IPS-20b (cell line): Measurements from ENCODE around the gene ANKRD31.

Source experiments
- H3K27ac ChIP-seq: one replicate; pipeline ENCODE4 v1.5.1; 2013; ENCODE audit warnings: low read length
- H3K27me3 ChIP-seq: 2 replicates; pipeline ENCODE4 v1.6.1; 2013; ENCODE audit warnings: mild to moderate bottlenecking, low read length, inconsistent platforms; ENCODE audit not compliant: insufficient read depth
- H3K36me3 ChIP-seq: 2 replicates; pipeline ENCODE4 v1.6.1; 2013; ENCODE audit warnings: low read depth, mild to moderate bottlenecking, inconsistent platforms, low read length, moderate library complexity; ENCODE audit not compliant: insufficient read depth
- H3K4me1 ChIP-seq: 2 replicates; pipeline ENCODE4 v1.6.1; 2013; ENCODE audit warnings: mild to moderate bottlenecking, control low read depth, inconsistent platforms, low read length, moderate library complexity; ENCODE audit not compliant: insufficient read depth
- H3K4me3 ChIP-seq: 2 replicates; pipeline ENCODE4 v1.5.1; 2013; ENCODE audit warnings: mild to moderate bottlenecking, low read length, inconsistent platforms
- H3K9ac ChIP-seq: 2 replicates; pipeline ENCODE4 v1.6.1; 2013; ENCODE audit warnings: low read depth, mild to moderate bottlenecking, inconsistent platforms, low read length, moderate library complexity
- H3K9me3 ChIP-seq: 2 replicates; pipeline ENCODE4 v1.6.1; 2013; ENCODE audit warnings: mild to moderate bottlenecking, low read depth, low read length, inconsistent platforms; ENCODE audit not compliant: insufficient read depth

Gene ANKRD31

GRCh38 chr5:75044406-75044805 lies 192.3 kb downstream of the ANKRD31 start:
- Histone ChIP-seq H3K9ac (no peak overlapping the region), H3K4me3 (no peak overlapping the region), H3K27me3 (no peaks in the 10 kb centered on the region), H3K9me3 (no peaks in the 10 kb centered on the region), H3K4me1 (peaks cover 1% of the 10 kb centered on the region; the same call in 1 of the 2 replicates), H3K36me3 (peaks cover 33% of the 10 kb centered on the region; the same call in 1 of the 2 replicates), H3K27ac (no peak overlapping the region)

- Histone ChIP-seq H3K9ac (no peak overlapping the region), H3K36me3 (peaks cover 33% of the 10 kb centered on the region; the same call in 1 of the 2 replicates), H3K27me3 (no peaks in the 10 kb centered on the region), H3K27ac (no peak overlapping the region), H3K4me1 (no peaks in the 10 kb centered on the region), H3K9me3 (no peaks in the 10 kb centered on the region), H3K4me3 (no peak overlapping the region)
These were observed 192.9 kb downstream of the ANKRD31 start for GRCh38 chr5:75043633-75044264.

GRCh38 chr5:75042522-75042921 lies 194.2 kb downstream of the ANKRD31 start:
- Histone ChIP-seq H3K4me3 (no peak overlapping the region), H3K9ac (no peak overlapping the region), H3K27me3 (no peaks in the 10 kb centered on the region), H3K9me3 (no peaks in the 10 kb centered on the region), H3K4me1 (no peaks in the 10 kb centered on the region), H3K27ac (no peak overlapping the region), H3K36me3 (peaks cover 33% of the 10 kb centered on the region; the same call in 1 of the 2 replicates)

GRCh38 chr5:75040973-75041372 lies 195.7 kb downstream of the ANKRD31 start:
- no peaks in the 10 kb centered on the region for H3K9me3 ChIP-seq
- H3K36me3 ChIP-seq, result peaks cover 26% of the 10 kb centered on the region; the same call in 1 of the 2 replicates
- no peak overlapping the region for H3K27ac ChIP-seq
- no peaks in the 10 kb centered on the region for H3K27me3 ChIP-seq
- H3K9ac ChIP-seq, result no peak overlapping the region
- no peak overlapping the region for H3K4me3 ChIP-seq
- H3K4me1 ChIP-seq, result no peaks in the 10 kb centered on the region

- no peaks in the 10 kb centered on the region for H3K9me3 ChIP-seq
- H3K36me3 ChIP-seq, result no peaks in the 10 kb centered on the region; the same call in 1 of the 2 replicates
- no peak overlapping the region for H3K27ac ChIP-seq
- no peaks in the 10 kb centered on the region for H3K27me3 ChIP-seq
- no peak overlapping the region for H3K9ac ChIP-seq
- no peaks in the 10 kb centered on the region for H3K4me1 ChIP-seq
- H3K4me3 ChIP-seq, result no peak overlapping the region
These were observed 199.6 kb downstream of the ANKRD31 start for GRCh38 chr5:75037106-75037505.

DNA sequence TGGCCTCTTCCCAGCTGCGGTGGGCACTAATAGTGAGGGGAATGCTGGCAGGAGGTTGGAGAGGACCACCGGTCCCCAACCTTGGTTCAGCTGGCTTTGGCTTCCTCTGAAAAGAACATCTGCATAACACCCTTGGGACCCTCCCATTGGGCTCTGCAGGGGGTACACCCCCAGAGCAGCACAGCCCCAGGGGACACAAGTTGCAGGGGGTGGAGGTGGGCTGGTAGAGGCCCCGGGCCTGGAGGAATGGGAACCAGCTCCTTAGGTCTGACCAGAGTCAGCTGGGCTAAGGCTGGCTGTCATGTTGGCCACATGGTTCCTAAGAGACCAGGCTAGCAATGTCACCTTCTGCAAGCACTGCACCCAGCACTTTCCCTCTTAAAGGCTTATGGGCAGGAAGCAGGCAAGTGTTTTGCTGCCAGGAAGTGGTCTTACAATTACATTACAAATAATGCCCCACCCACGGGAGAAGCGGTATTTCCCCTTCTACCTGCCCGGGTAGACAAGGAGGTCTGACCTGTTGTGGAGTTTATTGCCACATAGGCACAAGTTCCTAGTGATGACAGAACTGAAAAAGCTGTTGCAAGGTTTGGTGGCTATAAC lies 202.4 kb downstream of the ANKRD31 start:
- no peak overlapping the region for H3K27ac ChIP-seq
- no peaks in the 10 kb centered on the region for H3K27me3 ChIP-seq
- H3K9ac ChIP-seq, result no peak overlapping the region
- H3K4me3 ChIP-seq, result no peak overlapping the region
- H3K9me3 ChIP-seq, result no peaks in the 10 kb centered on the region
- H3K36me3 ChIP-seq, result no peaks in the 10 kb centered on the region
- H3K4me1 ChIP-seq, result no peaks in the 10 kb centered on the region

GRCh38 chr5:75031366-75031765 lies 205.3 kb downstream of the ANKRD31 start:
- Histone ChIP-seq H3K27me3 (no peaks in the 10 kb centered on the region), H3K9ac (no peak overlapping the region), H3K9me3 (no peaks in the 10 kb centered on the region), H3K4me1 (no peaks in the 10 kb centered on the region), H3K4me3 (no peak overlapping the region), H3K27ac (no peak overlapping the region), H3K36me3 (no peaks in the 10 kb centered on the region)

GRCh38 chr5:75028090-75028489 lies 208.6 kb downstream of the ANKRD31 start:
- no peak overlapping the region for H3K4me3 ChIP-seq
- no peak overlapping the region for H3K9ac ChIP-seq
- H3K27me3 ChIP-seq, result no peaks in the 10 kb centered on the region
- H3K36me3 ChIP-seq, result no peaks in the 10 kb centered on the region
- H3K4me1 ChIP-seq, result no peaks in the 10 kb centered on the region
- H3K9me3 ChIP-seq, result no peaks in the 10 kb centered on the region
- no peak overlapping the region for H3K27ac ChIP-seq

DNA sequence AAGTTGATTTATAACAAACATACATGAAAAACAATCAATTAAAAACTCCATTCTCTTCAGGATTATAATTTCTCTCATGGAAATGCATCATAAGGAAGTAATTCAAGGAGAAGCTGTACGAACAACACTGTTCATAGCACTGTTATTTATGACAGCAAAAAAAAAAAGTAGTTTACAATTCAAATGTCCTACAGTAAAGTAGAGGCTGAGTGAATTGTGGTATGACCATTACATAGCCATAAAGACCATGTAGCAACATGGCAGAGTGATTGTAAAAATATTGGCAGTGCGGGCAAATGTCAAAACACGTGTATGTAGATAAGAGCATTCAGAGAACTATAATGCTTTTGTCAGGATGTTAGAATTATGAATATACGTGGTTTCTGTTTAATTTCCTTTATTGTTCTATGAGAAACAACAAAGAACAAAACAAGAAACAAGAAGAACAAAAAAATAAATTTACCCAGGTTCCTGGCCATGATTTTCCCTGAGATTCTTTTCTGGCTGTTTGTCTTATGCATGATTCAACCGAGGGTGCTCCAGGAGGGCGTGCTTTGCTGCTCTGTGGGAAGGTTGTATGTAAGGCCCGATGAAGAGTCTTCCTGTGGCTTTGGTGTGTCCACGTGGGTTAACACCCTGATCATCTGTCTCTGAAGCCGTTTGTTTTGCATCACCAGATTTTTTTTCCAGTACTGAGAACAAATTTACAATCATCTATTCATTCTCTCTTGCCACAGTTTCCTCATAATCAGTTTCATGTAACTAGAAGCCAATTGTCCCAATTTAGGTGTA lies 213.1 kb downstream of the ANKRD31 start:
- H3K9ac ChIP-seq, result no peak overlapping the region
- H3K27me3 ChIP-seq, result no peaks in the 10 kb centered on the region
- H3K36me3 ChIP-seq, result no peaks in the 10 kb centered on the region
- no peak overlapping the region for H3K4me3 ChIP-seq
- no peaks in the 10 kb centered on the region for H3K9me3 ChIP-seq
- 0 out of 2 replicates have a peak, but pooled peaks cover 4% of the 10 kb centered on the region for H3K4me1 ChIP-seq
- no peak overlapping the region for H3K27ac ChIP-seq

GRCh38 chr5:75021800-75022199 lies 214.9 kb downstream of the ANKRD31 start:
- Histone ChIP-seq H3K27me3 (no peaks in the 10 kb centered on the region), H3K4me1 (0 out of 2 replicates have a peak, but pooled peaks cover 7% of the 10 kb centered on the region), H3K4me3 (no peak overlapping the region), H3K9ac (no peak overlapping the region), H3K9me3 (no peaks in the 10 kb centered on the region), H3K27ac (no peak overlapping the region), H3K36me3 (no peaks in the 10 kb centered on the region)

DNA sequence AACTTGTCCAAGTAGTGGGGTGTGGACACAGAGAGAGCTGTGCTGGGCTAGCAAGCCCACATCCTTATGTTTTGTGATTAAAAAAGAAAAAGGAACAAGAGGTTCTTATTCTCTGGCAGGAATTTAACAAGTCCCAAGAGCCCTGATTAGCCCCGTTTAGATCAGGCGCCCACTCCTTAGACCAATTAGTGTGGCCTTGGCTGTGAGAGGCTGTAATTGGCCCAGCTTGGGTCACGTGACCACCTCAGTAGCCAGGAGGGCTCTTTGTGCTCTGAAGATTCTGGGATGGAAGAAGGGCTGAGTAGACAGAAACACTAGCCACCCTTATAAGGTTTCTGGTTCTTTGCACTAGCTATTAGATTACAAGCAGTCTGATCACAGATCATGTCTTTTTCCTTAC lies 215.5 kb downstream of the ANKRD31 start:
- H3K9me3 ChIP-seq, result no peaks in the 10 kb centered on the region
- no peaks in the 10 kb centered on the region for H3K27me3 ChIP-seq
- H3K4me1 ChIP-seq, result 0 out of 2 replicates have a peak, but pooled peaks cover 7% of the 10 kb centered on the region
- no peak overlapping the region for H3K9ac ChIP-seq
- no peaks in the 10 kb centered on the region for H3K36me3 ChIP-seq
- H3K4me3 ChIP-seq, result no peak overlapping the region
- no peak overlapping the region for H3K27ac ChIP-seq
